Measurements from ENCODE around the gene LIMK2.
"Not testable (repeated sequence)": the region's sequence is repeated elsewhere in the genome, so short reads cannot be mapped to it uniquely, and the experiment has no call there.

LIMK2 gene

GRCh38 chr22:31221084-31221483, 9.0 kb downstream of the LIMK2 start:
- H3K27ac ChIP-seq: no peak overlapping the region

GRCh38 chr22:31222736-31223135, 10.6 kb downstream of the LIMK2 start:
- no peak overlapping the region for H3K27ac ChIP-seq

More at GRCh38 chr22:31221084-31221483, 9.0 kb downstream of the LIMK2 start:
- TF ChIP-seq, protein P1, sequence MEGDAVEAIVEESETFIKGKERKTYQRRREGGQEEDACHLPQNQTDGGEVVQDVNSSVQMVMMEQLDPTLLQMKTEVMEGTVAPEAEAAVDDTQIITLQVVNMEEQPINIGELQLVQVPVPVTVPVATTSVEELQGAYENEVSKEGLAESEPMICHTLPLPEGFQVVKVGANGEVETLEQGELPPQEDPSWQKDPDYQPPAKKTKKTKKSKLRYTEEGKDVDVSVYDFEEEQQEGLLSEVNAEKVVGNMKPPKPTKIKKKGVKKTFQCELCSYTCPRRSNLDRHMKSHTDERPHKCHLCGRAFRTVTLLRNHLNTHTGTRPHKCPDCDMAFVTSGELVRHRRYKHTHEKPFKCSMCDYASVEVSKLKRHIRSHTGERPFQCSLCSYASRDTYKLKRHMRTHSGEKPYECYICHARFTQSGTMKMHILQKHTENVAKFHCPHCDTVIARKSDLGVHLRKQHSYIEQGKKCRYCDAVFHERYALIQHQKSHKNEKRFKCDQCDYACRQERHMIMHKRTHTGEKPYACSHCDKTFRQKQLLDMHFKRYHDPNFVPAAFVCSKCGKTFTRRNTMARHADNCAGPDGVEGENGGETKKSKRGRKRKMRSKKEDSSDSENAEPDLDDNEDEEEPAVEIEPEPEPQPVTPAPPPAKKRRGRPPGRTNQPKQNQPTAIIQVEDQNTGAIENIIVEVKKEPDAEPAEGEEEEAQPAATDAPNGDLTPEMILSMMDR (IDR thresholded peaks at IDR 0.05): no peak
- no peak overlapping the region for H3K4me3 ChIP-seq
- no peak for DNase-seq (ENCODE audit: low spot score)

DNA sequence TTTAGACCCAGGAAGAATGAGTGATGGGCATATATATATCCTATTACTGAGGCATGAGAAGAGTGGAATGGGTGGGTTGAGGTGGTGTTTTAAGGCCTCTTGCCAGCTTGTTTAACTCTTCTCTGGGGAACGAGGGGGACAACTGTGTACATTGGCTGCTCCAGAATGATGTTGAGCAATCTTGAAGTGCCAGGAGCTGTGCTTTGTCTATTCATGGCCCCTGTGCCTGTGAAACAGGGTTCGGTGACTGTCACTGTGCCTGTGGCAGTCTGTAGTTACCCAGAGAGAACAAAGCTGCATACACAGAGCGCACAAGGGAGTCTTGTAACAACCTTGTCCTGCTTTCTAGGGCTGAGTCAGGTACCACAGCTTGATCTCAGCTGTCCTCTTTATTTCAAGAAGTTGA, 11.7 kb downstream of the LIMK2 start:
- H3K27ac ChIP-seq: no peak overlapping the region

More at GRCh38 chr22:31222736-31223135, 10.6 kb downstream of the LIMK2 start:
- H3K4me3 ChIP-seq: no peak overlapping the region
- TF ChIP-seq, protein P1 (IDR thresholded peaks at IDR 0.05): no peak
- no peak for DNase-seq (ENCODE audit: low spot score)

GRCh38 chr22:31224691-31225090, 12.6 kb downstream of the LIMK2 start:
- DNase-seq (ENCODE audit: low spot score); H3K4me3 ChIP-seq; H3K27ac ChIP-seq: not testable (repeated sequence)

More for the DNA sequence above, 11.7 kb downstream of the LIMK2 start:
- H3K4me3 ChIP-seq: no peak overlapping the region
- DNase-seq (ENCODE audit: low spot score): no peak
- TF ChIP-seq, protein P1 (IDR thresholded peaks at IDR 0.05): no peak

DNA sequence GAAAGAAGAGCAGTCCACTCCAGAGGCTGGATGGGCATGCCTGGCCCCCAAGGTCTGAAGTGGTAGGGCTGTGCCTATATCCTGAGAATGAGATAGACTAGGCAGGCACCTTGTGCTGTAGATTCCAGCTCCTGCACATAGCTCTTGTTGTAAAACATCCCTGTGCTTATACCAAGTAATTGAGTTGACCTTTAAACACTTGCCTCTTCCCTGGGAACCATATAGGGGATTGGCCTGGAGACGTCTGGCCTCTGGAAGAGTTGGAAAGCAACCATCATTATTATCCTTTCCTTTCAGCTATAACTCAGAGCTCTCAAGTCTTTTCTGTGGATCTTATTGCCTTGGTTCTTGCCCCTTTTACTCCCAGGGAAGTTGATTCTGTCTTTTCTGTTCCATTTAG, 15.1 kb downstream of the LIMK2 start:
- Histone ChIP-seq H3K27ac (no peak overlapping the region), H3K4me3 (no peak overlapping the region)
- no peak for DNase-seq (ENCODE audit: low spot score)
- TF ChIP-seq, protein P1 (IDR thresholded peaks at IDR 0.05): no peak

- no peak for DNase-seq (ENCODE audit: low spot score)
- Histone ChIP-seq H3K27ac (peak overlapping the region; percentile 42 to 69), H3K4me3 (no peak overlapping the region)
- TF ChIP-seq, protein P1 (IDR thresholded peaks at IDR 0.05): no peak
Measured at GRCh38 chr22:31229402-31230079, 17.4 kb downstream of the LIMK2 start.

GRCh38 chr22:31230155-31230870, 18.2 kb downstream of the LIMK2 start:
- TF ChIP-seq, protein P1 (IDR thresholded peaks at IDR 0.05): no peak
- no peak overlapping the region for H3K4me3 ChIP-seq
- peak overlapping the region; percentile 38 to 64 for H3K27ac ChIP-seq
- no peak for DNase-seq (ENCODE audit: low spot score)

Data from coronary artery (tissue), 2 donors.